Calu3 (cell line): ENCODE measurements around the gene ZNF521. TPM values are rescaled to one million over a fixed set of nuclear protein-coding genes. Genes with fewer than 3 reads are reported as not detected.

Source experiments
- BruUV-seq: library from RNA; stranded (reverse); fragments of 400-500 nt; replicated peaks from 2 replicates; lab custom pipeline; 2021; lab: Mats Ljungman, UMichigan
- CTCF ChIA-PET: fragments of 300-600 bp; sonication (Branson Sonifier 250); formaldehyde crosslinking; loops from one replicate; lab custom pipeline; 2022; ENCODE audit warnings: antibody characterized with exemption; lab: Charles Lee
- DNase-seq: peaks from one replicate; pipeline ENCODE4 v3.0.0; 2022
- H3K27ac Mint-ChIP-seq: one replicate; pipeline ENCODE4 v1.8.0; 2022; ENCODE audit warnings: mixed read lengths; ENCODE audit not compliant: unreplicated experiment
- H3K27me3 Mint-ChIP-seq: one replicate; pipeline ENCODE4 v1.8.0; 2022; ENCODE audit warnings: mixed read lengths; ENCODE audit not compliant: unreplicated experiment
- H3K36me3 Mint-ChIP-seq: one replicate; pipeline ENCODE4 v1.8.0; 2022; ENCODE audit warnings: mild to moderate bottlenecking, moderate library complexity, mixed read lengths; ENCODE audit not compliant: insufficient read depth, unreplicated experiment
- H3K4me1 Mint-ChIP-seq: one replicate; pipeline ENCODE4 v1.8.0; 2022; ENCODE audit warnings: mild to moderate bottlenecking, low read depth, mixed read lengths; ENCODE audit not compliant: unreplicated experiment
- H3K4me3 Mint-ChIP-seq: one replicate; pipeline ENCODE4 v1.8.0; 2022; ENCODE audit warnings: mild to moderate bottlenecking, low read depth, moderate library complexity, mixed read lengths; ENCODE audit not compliant: unreplicated experiment
- H3K9me3 Mint-ChIP-seq: one replicate; pipeline ENCODE4 v1.8.0; 2022; ENCODE audit warnings: low read depth, mixed read lengths; ENCODE audit not compliant: unreplicated experiment
- intact Hi-C: fragments of 100-400 bp; cut with micrococcal nuclease; formaldehyde crosslinking; loops from one replicate; pipeline ENCODE4 v1.10.0; 2022; ENCODE audit not compliant: unreplicated experiment
- total RNA-seq: library from RNA; stranded (reverse); gene quantifications from 2 replicates; pipeline ENCODE4 v1.2.3, GENCODE V29; 2022
- TF ChIP-seq, protein P1 (sequence below): fragments of 200-600 bp; IDR thresholded peaks from one replicate; pipeline ENCODE4 v1.8.0; 2022; ENCODE audit warnings: antibody characterized with exemption; ENCODE audit not compliant: unreplicated experiment

The ZNF521 gene
- total RNA-seq, 1 experiment from 2014 or later, result not detected

DNA sequence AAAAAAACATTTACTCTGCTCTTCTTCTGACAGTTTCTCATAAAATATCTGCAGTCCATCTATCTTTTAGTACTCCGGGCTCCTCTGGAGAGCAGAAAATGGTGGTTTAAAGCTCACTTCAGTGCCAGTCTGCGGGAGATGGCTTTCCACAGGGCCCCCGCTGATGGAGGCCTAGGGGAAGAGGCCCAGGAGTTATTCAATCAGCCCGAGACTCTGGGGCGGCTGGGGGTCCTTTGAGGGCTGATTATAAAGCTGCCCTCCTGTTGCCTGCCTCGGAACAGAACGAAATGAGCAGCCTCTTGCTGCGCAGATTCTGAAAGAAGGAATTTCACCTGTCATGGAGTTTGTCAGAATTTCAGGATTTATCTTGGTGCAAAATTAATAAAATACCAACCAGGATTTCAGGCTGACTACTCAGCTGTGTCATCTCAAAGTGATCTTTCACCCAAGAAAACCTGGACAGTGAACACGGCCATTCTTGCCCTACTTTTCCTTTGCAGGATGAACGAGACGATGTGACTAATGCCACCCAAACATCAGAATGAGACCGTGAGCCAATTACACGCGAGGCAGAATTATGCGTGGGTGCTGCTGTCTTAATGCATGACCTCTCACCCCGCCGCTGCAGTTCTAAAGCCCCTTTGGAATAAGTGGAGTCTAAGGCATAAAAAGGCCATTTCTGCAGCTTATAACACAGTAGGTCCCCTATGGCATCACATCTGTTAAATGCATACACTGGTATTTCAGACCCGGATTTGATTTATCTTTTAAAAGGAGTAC is 273.8 kb downstream of the ZNF521 start:
- Mint-ChIP-seq H3K27ac (no peak overlapping the region), H3K4me3 (no peak overlapping the region), H3K4me1 (no peaks in the 10 kb centered on the region), H3K27me3 (peaks cover 20% of the 10 kb centered on the region), H3K9me3 (no peaks in the 10 kb centered on the region), H3K36me3 (no peaks in the 10 kb centered on the region)
- intact Hi-C loops, result no loop called here
- no TSS peak for BruUV-seq
- TF ChIP-seq, protein P1, sequence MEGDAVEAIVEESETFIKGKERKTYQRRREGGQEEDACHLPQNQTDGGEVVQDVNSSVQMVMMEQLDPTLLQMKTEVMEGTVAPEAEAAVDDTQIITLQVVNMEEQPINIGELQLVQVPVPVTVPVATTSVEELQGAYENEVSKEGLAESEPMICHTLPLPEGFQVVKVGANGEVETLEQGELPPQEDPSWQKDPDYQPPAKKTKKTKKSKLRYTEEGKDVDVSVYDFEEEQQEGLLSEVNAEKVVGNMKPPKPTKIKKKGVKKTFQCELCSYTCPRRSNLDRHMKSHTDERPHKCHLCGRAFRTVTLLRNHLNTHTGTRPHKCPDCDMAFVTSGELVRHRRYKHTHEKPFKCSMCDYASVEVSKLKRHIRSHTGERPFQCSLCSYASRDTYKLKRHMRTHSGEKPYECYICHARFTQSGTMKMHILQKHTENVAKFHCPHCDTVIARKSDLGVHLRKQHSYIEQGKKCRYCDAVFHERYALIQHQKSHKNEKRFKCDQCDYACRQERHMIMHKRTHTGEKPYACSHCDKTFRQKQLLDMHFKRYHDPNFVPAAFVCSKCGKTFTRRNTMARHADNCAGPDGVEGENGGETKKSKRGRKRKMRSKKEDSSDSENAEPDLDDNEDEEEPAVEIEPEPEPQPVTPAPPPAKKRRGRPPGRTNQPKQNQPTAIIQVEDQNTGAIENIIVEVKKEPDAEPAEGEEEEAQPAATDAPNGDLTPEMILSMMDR, result no peak
- DNase-seq, result no peak
- CTCF ChIA-PET, result no interaction called here

DNA sequence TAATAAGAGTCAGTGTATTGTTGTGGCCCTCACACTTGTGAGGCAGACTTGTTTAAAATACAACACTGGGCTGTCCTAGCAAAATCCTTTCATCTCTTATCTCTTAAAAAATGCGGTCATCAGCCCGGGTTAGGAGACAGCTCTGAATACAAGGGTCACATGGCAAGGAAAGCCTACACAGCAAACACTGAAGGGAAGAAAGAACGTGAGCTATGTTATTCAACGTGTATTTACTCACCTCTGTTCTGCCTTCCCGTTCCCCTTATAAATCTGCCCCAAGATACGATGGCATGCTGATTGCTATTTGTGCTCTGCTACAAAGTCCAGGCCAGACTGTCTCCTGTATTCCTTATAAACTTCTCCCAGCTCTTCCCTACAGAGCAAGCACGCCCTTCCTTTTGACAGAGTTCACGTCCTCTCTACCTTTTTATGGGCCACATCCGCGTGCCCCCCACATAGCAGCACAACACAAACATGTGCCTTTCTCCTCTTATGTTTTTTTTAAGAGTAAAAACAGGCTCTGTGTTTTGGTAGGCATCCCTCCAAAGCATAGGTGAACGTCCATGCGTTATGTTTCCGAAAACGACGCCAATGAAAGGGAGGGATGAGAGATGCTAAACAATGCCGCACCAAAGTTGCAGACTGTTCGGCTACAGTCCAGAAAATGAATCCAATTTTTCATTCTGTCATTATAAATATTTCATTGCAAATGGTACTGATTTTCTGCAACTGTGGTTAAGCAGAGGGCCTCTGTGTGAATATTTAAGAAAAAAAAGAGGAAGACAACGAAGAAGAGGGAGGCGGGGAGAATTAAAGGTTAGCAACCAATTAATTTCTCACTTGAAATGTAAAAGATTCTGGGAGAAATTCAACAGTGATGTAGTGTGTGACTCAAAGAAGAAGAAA is 274.7 kb downstream of the ZNF521 start:
- H3K9me3 Mint-ChIP-seq, result no peaks in the 10 kb centered on the region
- BruUV-seq, result no TSS peak
- H3K4me1 Mint-ChIP-seq, result no peaks in the 10 kb centered on the region
- no peaks in the 10 kb centered on the region for H3K36me3 Mint-ChIP-seq
- no peak overlapping the region for H3K4me3 Mint-ChIP-seq
- no peak overlapping the region for H3K27ac Mint-ChIP-seq
- peaks cover 21% of the 10 kb centered on the region for H3K27me3 Mint-ChIP-seq
- intact Hi-C loops, result no loop called here
- CTCF ChIA-PET, result no interaction called here
- no peak for DNase-seq
- TF ChIP-seq, protein P1, result no peak

DNA sequence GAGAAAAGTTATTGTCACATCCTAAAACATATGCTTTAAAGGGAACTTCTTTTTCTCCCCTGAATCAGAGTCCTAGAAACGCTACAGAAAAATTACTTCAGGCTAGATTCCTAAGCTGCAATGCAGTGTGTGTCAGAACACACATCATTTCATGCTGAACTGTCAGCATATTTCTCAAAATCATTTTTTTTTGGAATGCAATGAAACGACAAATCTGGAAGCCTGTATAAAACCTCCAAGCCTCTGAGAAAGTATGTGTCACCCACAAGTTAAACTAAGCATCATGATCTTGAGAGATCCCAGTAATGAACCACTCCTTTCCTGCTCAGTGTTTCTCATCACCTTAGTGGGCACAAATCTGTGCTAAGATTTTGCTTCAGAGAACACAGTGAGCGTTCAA is 276.2 kb downstream of the ZNF521 start:
- Mint-ChIP-seq H3K4me1 (no peaks in the 10 kb centered on the region), H3K4me3 (no peak overlapping the region), H3K27ac (no peak overlapping the region), H3K27me3 (peaks cover 36% of the 10 kb centered on the region), H3K36me3 (no peaks in the 10 kb centered on the region), H3K9me3 (no peaks in the 10 kb centered on the region)
- no peak for DNase-seq
- intact Hi-C loops, result no loop called here
- BruUV-seq, result no TSS peak
- CTCF ChIA-PET, result interaction anchor here (0.5 kb wide), 1 partner anchor 585 kb away, joined by 4 read pairs; no protein-coding TSS in a partner anchor
- TF ChIP-seq, protein P1, result no peak

DNA sequence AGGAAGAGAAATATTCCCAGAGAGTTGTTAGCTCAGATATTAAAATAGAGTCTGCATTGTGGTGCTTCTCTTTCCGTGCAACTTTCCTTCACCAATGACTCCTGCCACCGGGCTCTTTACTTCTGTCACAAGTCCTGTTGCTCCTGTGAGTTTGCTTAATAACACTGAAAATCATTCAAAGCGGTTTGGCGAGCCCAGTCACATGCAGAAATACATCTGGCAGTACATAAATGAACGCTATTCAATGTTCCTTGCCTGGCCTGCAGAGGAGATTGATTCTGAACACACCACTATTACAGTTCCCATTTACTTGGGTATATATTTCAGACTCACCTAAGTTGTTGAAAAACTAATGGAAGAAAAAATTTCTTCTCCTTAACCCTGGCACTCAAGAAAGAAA is 276.6 kb downstream of the ZNF521 start:
- no TSS peak for BruUV-seq
- intact Hi-C loops, result no loop called here
- no peak overlapping the region for H3K27ac Mint-ChIP-seq
- peaks cover 40% of the 10 kb centered on the region for H3K27me3 Mint-ChIP-seq
- CTCF ChIA-PET, result no interaction called here
- H3K4me3 Mint-ChIP-seq, result no peak overlapping the region
- H3K9me3 Mint-ChIP-seq, result no peaks in the 10 kb centered on the region
- no peak for DNase-seq
- no peaks in the 10 kb centered on the region for H3K36me3 Mint-ChIP-seq
- no peaks in the 10 kb centered on the region for H3K4me1 Mint-ChIP-seq
- TF ChIP-seq, protein P1, result no peak
